KG1 (cell line): ENCODE data around the gene PPY.
"Not testable (repeated sequence)": the region's sequence is repeated elsewhere in the genome, so short reads cannot be mapped to it uniquely, and the experiment has no call there.

ENCODE experiments used
- DNase-seq: peaks from one replicate; lab custom pipeline; 2025; lab: John Stamatoyannopoulos, UW

The PPY gene

DNA sequence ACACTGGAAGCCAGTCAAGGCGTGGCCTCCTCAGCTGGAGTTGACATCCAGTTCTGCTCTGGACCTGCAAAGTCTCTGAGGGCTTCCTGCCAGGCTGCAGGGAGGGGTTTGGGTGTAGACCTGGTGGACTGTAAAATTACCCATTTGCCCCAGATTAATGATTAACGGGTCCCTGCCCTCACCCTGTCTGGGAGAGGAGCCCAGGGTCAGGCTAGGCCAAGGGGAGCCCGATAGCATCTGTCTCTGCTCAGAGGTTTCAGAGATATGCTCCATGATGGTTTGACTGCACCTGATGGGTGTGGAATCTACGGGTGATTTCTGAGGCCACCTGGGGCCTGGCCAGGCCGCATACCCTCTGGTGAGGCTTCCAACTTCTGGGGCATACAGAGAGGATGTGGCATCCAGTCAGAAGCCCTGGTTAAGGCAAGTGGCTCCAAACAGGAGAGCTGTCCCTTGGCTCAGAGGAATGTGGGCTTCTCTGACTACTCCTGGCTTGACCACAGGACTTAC, 11.2 kb downstream of the PPY start:
- no peak for DNase-seq

DNA sequence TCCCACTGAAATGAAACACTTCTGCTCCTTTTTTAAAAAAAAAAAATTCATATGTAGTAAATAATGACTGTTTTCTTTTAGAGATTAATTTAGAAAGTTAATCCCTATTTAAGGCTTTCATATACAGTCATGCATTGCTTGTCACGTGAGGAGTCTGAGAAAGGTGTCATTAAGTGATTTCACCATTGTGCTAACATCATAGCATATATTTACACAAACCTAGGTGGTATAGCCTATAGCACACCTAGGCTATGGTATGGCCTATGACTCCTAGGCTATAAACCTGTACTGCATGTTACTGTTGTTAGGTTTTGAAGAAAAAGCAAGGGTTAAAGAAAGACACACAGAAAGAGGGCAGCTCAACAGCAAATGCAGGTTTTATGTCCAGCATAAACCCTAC, 13.7 kb downstream of the PPY start:
- DNase-seq, result no peak

DNA sequence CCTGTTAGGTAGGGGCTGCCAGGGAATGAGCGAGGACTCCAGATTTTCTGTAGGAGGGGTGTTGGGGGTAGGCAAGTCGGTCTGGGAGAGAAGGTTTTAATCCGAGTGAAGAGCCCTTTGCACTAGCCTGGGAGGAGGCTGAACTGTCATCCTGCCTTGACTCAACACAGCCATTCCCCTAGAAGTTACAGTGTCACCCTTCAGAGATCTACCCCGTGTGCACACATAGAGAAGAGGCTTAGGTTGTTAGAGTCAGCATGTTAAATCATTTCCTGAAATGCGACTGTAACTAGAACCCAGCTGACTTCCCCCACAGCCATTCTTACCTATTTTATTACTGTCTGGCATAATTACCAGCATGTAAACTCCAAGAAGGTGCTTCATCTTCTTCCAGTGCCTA, 14.3 kb downstream of the PPY start:
- not testable (repeated sequence) for DNase-seq

DNA sequence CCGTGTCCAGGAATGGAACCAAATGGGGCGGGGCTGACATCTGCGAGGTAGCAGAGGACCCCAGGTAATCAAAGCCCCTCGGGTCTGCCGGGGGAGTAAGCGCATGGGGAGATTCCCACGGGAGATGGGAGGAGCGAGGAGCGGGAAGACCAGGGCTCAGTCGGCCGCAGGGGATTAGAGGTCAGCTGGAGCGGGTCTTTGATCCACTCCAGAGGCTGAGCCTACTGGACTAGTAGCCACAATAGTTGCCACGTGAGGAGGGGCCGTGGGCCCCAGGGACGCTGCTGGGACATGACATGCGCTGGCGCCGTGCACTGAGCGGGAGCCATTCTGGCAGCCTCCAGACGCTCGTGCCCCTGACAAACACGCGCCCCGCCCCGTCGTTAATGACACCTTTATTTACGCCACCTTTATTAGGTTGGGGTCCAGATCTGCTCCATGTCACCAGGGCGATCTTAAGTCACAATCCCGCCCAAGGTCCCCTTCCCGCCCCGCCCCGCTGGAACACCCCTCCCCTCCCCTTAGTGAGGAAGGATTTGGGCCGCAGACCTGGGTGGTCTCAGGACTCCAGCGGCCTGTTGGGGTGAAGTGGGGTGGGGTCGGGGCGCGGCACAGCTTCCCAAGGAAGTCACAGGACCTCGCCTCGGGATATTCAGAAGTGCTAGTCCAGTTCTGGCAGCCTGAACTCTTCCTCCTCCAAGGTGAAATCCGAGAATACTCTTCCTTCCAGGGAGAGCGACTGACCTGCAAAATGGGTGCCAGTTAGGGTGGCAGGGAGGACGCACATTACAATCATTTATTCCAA, 15.0 kb downstream of the PPY start:
- DNase-seq, result no peak

GRCh38 chr17:43924558-43924957, 17.7 kb downstream of the PPY start:
- DNase-seq, result no peak

DNA sequence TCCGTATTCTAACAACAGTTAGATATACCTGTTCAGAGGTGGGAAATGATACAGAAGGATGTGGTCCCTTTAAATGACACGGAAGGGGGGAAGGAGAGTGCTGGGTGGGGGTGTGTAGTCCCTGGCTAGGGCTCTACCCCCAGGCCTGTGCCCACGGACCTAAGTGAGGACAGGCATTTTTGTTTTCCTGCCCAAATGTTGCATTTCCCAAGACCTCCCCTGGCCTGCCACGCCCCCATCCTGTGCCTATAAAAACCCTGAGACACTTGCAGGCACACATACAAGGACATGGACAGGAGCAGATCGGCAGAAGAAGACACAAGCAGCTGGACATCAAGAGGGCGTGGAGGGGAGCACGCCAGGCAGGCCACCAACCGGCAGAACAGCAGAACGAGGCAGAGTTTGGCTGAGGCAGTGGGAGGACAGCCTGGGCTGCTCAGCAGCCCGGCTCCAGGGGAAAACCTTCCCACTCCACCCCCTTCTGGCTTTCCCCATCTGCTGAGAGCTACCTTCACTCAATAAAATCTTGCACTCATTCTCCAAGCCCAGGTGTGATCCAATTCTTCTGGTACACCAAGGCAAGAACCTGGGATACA, 21.7 kb downstream of the PPY start:
- DNase-seq, result no peak

DNA sequence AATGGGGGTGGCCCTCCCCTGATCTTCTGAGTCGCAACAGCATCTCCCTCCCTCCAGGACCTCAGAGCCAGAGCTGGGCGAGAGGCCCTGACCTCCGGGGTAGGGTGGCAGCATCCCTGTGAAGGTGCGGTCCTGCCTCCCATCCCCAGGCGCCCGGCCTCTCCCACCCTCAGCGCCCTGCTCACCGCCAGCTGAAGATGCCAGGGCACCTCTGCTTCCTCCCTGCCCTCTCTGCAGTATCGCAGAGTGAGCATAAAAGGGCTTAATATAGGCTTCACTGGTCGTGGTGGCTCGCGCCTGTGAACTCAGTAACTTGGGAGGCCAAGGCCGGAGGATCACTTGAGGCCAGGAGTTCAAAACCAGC, 24.3 kb downstream of the PPY start:
- DNase-seq, result no peak

- no peak for DNase-seq
These were observed 24.8 kb downstream of the PPY start for GRCh38 chr17:43917348-43918025.

DNA sequence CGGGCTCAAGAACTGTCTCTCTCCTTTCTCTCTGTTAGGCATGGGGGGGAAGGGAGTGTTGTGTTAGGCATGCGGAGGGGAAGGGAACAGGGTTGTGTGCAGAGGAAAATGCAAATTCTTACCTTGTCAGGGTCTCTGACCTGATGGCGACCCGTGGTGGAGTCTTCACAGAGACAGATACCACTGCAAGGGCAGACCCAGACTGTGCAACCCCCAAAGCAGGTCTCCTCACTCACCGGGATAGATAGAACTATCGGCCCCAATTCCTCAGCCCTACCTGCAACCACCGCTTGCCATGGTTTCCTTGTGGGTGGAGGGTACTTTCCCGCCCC, 25.3 kb downstream of the PPY start:
- DNase-seq, result no peak

- DNase-seq, result no peak
These were observed 25.9 kb downstream of the PPY start for GRCh38 chr17:43916385-43916784.

GRCh38 chr17:43915559-43915958, 26.7 kb downstream of the PPY start:
- DNase-seq, result no peak

DNA sequence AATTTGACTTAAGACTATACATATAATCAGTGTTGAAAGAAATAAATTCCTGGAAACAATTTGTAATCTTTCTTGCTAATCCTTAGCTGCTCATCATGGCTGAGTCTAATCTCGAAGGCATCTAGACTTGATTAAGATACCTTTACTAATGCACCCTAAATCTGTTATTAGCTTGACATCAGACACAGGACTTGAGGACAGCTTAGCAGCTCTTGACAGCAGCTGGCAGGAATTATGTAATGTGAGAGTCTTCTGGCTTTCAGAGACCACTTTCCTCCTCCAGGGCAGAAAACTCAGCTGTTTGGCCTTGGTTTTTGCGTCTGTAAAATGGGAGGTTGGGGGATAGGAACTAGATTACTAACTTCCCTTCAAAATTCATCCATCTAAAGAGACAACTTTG, 27.8 kb downstream of the PPY start:
- DNase-seq, result no peak

DNA sequence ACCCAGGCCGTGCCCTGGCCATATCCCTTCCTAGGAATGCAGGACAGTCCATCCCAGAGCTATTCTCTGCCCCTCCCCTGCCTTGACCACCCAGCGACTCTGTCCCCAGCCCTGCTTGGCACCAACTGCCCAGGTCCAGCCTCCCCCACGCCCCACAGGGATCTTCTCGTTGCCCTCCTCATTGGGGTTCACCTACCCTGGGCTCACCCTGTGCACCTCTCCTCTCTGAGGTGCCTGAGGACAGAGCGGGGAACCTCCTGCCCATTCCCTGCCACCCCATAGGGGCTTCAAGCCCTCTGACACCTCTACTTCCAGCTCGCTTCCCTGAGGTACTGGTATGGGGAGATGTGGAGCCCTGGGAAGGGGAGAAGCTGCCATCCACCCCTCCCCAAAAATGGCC, 28.7 kb downstream of the PPY start:
- DNase-seq, result no peak

- DNase-seq, result no peak
These were observed 29.5 kb downstream of the PPY start for GRCh38 chr17:43912635-43913304.

GRCh38 chr17:43911904-43912303, 30.4 kb downstream of the PPY start:
- no peak for DNase-seq

DNA sequence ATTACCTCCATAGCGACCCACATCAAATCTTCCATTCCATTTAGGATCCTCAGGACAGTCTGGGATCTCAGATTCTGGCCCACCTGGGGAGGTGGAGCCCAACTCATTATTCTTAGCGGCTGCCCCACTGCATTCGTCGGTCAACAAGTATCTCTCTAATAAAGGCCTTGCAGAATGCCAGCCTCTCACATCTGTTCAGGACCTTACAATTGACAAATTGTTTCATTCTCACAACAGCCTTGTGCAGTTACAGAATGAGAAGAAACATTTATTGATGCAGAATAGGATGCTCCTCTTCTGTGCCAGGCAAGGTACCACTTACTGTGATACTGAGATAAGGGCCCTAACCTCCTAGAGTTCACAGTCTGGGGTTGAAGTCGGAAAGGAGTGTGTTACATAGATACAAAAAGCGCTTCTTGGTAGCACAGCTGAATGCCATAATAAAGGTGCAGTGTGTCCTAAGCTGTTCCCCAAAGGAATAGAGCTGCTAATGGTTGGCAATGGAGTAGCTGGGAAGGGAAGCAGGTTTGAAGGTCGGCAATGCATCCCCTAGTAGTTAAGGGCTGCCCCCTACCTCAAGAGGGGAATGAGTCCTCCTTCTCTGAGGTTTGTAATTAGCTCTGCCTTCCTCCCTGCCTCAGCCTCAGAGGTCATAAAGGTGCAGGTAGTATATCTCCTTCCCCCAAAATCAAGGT, 32.6 kb downstream of the PPY start:
- no peak for DNase-seq

DNA sequence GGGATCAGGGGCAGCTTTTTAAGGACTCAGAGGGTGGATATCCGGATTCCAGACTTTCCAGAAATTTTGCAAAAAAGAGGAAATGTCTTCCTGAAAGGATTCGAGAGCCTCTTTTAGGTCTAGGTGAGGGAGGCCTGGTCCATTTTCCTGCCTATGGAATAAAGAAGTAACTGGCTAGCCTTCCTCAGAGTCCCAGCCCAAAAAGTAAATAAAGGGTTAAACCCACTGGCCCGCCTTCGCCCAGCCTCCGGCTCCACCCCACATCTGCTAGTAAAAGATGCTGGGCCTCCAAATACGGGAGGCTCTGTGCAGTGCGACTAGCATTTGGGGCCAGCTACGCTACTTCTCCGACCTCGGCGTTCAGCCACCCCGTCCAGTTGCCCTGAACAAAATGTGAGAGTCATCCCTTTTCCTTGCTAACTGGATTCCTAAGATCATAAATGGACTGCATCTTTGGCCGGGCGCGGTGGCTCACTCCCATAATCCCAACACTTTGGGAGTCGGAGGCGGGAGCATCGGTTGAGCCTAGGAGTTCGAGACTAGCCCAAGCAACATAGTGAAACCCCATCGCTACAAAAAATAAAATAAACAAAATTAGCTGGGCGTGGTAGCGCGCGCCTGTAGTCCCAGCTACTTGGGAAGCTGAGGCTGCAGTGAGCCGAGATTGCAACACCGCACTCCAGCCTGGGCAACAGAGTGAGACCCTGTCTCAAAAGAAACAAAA, 34.1 kb downstream of the PPY start:
- DNase-seq, result no peak

DNA sequence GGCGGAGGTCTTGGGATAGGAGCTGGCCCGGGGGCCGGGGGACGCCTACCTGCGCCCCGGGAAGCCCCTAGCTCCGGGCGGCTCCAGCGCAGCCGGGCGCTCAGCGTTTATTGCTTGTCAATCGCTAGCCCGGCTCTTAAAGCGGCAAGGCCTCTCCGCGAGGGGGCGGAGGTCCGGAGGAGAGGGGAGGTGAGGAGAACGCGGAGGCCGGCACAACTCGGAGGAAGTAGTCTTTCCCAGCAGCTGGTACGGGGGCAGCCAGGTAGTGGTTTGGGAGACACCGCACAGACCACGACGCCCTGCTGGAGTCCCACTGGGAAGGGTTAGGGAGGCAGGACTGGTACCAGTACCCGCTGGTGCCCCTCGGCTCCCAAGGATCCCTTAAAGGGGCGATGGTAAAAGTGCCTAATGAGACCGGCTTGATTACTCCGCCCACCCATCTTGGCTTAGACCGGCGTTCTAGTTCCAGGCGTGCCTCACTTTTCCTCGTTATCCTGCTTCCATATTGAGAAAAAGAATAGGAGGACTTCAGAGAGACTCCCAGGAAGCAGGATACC, 34.8 kb downstream of the PPY start, which contains the start of gene MPP2:
TSS of gene MPP2 (minus strand) at position 112 of the 557 bp plus-strand sequence. CDS start 3,076 bp downstream, outside the sequence.
- peak; percentile 27 for DNase-seq

DNA sequence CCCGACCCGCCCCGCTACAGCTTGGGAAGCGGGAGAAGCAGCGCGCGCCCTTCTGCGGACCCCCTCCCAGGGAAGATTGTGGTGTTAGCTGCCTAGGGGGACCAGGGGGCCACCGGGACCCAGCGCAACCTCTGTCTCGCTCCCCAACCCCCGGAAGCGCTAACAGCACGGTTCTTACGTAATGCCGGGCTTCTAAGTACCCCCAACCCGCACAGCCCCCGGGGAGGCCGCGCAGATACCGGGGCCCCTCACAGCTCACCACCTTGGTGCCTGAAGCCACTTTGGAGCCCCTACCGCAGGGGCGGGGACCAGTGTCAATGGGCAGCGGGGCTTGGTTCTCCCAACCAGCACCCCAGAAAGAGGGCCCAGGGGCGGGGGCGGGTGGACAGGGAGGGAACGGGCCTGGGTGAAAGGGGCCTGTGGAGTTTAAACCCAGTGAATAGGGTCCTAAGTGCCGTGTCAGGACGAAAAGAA, 35.3 kb downstream of the PPY start:
- no peak for DNase-seq

- DNase-seq, result no peak
These were observed 36.1 kb downstream of the PPY start for GRCh38 chr17:43905985-43906852.
